A549 (cell line): ENCODE results near the gene MINDY2.
"Not testable (repeated sequence)": the region's sequence is repeated elsewhere in the genome, so short reads cannot be mapped to it uniquely, and the experiment has no call there.

Source experiments
- CTCF ChIP-seq: fragments of >200 bp; sonication (Bioruptor Twin); formaldehyde crosslinking; IDR thresholded peaks from 3 replicates; pipeline ENCODE4 v1.5.1; 2016
- EHF ChIP-seq: fragments of 250-450 bp; sonication (Bioruptor Pico); IDR thresholded peaks from 2 replicates; pipeline ENCODE4 v1.5.0; 2020; ENCODE audit warnings: mild to moderate bottlenecking
- NR3C1 ChIP-seq: fragments of >200 bp; sonication (Bioruptor Twin); formaldehyde crosslinking; IDR thresholded peaks from 3 replicates; pipeline ENCODE4 v1.6.1; 2017

DNA sequence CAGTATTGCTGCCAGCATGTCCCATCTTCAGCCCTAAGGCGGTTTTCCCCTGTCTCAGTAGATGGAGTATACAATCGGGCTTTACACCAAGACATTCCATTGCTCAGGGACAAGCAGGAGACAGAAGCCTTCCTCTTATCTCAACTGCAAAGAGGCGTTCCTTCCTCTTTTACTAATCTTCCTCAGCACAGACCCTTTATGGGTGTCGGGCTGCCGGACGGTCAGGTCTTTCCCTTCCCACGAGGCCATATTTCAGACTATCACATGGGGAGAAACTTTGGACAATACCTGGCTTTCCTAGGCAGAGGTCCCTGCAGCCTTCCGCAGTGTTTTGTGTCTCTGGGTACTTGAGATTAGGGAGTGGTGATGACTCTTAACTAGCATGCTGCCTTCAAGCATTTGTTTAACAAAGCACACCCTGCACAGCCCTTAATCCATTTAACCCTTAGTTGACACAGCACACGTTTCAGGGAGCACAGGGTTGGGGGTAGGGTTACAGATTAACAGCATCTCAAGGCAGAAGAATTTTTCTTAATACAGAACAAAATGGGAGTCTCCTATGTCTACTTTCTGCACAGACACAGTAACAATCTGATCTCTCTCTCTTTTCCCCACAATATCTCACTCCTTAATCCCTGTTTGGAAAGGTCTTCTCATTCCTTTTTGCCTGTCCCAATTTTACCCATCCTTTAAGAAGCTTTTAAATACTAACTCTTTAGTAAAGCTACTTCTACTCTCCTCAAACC is 62.8 kb downstream of the MINDY2 start:
- TF ChIP-seq EHF (CRISPR knock-in tag); NR3C1; CTCF: not testable (repeated sequence)
